RWPE2 (cell line): ENCODE results near the gene ADTRP.

ENCODE experiments used
- ATAC-seq: fragments of 200-7000 bp; cut with Tn5 transposase; 3 replicates; pipeline ENCODE4 v1.9.1; 2021; ENCODE audit warnings: low read depth
- DNase-seq: peaks from one replicate; pipeline ENCODE4 v3.0.0-alpha.2; 2020; ENCODE audit warnings: low spot score
- H3K27ac ChIP-seq: fragments of 450-650 bp; 2 replicates; pipeline ENCODE4 v1.5.1; 2017; ENCODE audit warnings: mild to moderate bottlenecking; ENCODE audit not compliant: poor library complexity, severe bottlenecking
- H3K27me3 ChIP-seq: fragments of 250-450 bp; sonication (Bioruptor Pico); 2 replicates; pipeline ENCODE4 v1.5.1; 2021; ENCODE audit warnings: mild to moderate bottlenecking, moderate library complexity; ENCODE audit not compliant: insufficient read depth, poor library complexity, severe bottlenecking
- H3K36me3 ChIP-seq: fragments of 250-450 bp; sonication (Bioruptor Pico); 2 replicates; pipeline ENCODE4 v1.5.1; 2020; ENCODE audit warnings: low read depth, mild to moderate bottlenecking, moderate library complexity
- H3K4me1 ChIP-seq: fragments of 250-450 bp; sonication (Bioruptor Pico); 2 replicates; pipeline ENCODE4 v1.5.1; 2021; ENCODE audit warnings: mild to moderate bottlenecking, moderate library complexity; ENCODE audit not compliant: insufficient read depth, poor library complexity, severe bottlenecking
- H3K4me3 ChIP-seq: fragments of 250-450 bp; sonication (Bioruptor Pico); 2 replicates; pipeline ENCODE4 v1.5.1; 2021; ENCODE audit warnings: mild to moderate bottlenecking, moderate library complexity; ENCODE audit not compliant: severe bottlenecking
- H3K9me3 ChIP-seq: fragments of 250-450 bp; sonication (Bioruptor Pico); 2 replicates; pipeline ENCODE4 v1.5.1; 2021; ENCODE audit warnings: mild to moderate bottlenecking, moderate library complexity; ENCODE audit not compliant: severe bottlenecking
- TF ChIP-seq, protein P1 (sequence below): fragments of 450-650 bp; IDR thresholded peaks from one replicate; pipeline ENCODE4 v1.5.1; 2017; ENCODE audit warnings: mild to moderate bottlenecking, moderate library complexity; ENCODE audit not compliant: poor library complexity, severe bottlenecking

Gene ADTRP

DNA sequence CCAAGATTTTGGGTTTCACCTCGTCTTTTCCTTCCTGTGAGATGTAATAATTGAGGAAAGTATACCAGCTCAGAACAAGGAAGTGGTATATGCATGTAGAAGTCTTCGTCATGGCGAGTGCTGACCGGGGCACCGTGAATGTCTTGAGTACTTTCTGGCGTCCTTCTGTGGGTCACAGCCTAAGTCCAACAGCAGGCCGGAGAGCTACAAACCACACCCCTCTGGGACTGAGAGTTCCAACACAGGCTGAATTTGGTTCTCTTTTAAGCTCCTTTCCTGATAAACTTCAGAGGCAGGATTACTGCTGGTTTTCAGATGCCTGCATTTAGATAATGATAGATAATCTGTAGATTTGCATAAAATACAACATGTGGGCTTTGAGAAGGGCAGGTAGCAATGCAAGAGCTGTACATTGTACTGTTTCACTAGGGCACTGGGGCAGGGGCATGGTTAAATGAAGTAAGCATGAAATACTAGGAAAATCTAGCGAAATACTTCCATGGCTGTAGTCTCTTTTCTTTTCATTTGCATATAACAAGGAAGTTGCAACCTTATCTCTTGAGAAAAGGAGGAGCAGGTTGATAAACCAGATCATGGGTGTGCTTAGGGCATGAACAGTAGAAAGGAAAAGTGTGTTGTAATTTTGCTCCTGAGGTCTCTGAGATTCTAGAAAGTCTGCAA lies at the start of gene ADTRP:
Gene ADTRP, minus strand, starts transcription at position 156 of the 681 bp plus-strand sequence. Its CDS starts 44 bp downstream, at position 112.
- Histone ChIP-seq H3K27ac (no peak within 1 kb of the TSS), H3K9me3 (no peaks in the 10 kb centered on the region), H3K36me3 (no peaks in the 10 kb centered on the region), H3K4me1 (no peaks in the 10 kb centered on the region), H3K4me3 (no peak within 1 kb of the TSS), H3K27me3 (no peaks in the 10 kb centered on the region)
- TF ChIP-seq, protein P1, sequence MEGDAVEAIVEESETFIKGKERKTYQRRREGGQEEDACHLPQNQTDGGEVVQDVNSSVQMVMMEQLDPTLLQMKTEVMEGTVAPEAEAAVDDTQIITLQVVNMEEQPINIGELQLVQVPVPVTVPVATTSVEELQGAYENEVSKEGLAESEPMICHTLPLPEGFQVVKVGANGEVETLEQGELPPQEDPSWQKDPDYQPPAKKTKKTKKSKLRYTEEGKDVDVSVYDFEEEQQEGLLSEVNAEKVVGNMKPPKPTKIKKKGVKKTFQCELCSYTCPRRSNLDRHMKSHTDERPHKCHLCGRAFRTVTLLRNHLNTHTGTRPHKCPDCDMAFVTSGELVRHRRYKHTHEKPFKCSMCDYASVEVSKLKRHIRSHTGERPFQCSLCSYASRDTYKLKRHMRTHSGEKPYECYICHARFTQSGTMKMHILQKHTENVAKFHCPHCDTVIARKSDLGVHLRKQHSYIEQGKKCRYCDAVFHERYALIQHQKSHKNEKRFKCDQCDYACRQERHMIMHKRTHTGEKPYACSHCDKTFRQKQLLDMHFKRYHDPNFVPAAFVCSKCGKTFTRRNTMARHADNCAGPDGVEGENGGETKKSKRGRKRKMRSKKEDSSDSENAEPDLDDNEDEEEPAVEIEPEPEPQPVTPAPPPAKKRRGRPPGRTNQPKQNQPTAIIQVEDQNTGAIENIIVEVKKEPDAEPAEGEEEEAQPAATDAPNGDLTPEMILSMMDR, result no peak
- no peak for ATAC-seq
- no peak for DNase-seq

- H3K27ac ChIP-seq, result no peak overlapping the region
- H3K36me3 ChIP-seq, result no peaks in the 10 kb centered on the region
- H3K4me3 ChIP-seq, result no peak overlapping the region
- TF ChIP-seq, protein P1, result no peak
- DNase-seq (no peak), ATAC-seq (no peak)
- H3K9me3 ChIP-seq, result no peaks in the 10 kb centered on the region
- no peaks in the 10 kb centered on the region for H3K27me3 ChIP-seq
- H3K4me1 ChIP-seq, result no peaks in the 10 kb centered on the region
Observed at GRCh38 chr6:11826779-11827178, 48.2 kb upstream of the ADTRP start.

- DNase-seq, result no peak
- no peaks in the 10 kb centered on the region for H3K36me3 ChIP-seq
- ATAC-seq, result no peak
Observed at GRCh38 chr6:11824986-11825385, 46.4 kb upstream of the ADTRP start.

GRCh38 chr6:11822346-11822745 lies 43.7 kb upstream of the ADTRP start:
- no peak for DNase-seq

More at GRCh38 chr6:11824986-11825385, 46.4 kb upstream of the ADTRP start:
- H3K4me3 ChIP-seq, result no peak overlapping the region
- no peaks in the 10 kb centered on the region for H3K9me3 ChIP-seq
- no peak overlapping the region for H3K27ac ChIP-seq
- H3K27me3 ChIP-seq, result no peaks in the 10 kb centered on the region
- TF ChIP-seq, protein P1, result no peak
- no peaks in the 10 kb centered on the region for H3K4me1 ChIP-seq

DNA sequence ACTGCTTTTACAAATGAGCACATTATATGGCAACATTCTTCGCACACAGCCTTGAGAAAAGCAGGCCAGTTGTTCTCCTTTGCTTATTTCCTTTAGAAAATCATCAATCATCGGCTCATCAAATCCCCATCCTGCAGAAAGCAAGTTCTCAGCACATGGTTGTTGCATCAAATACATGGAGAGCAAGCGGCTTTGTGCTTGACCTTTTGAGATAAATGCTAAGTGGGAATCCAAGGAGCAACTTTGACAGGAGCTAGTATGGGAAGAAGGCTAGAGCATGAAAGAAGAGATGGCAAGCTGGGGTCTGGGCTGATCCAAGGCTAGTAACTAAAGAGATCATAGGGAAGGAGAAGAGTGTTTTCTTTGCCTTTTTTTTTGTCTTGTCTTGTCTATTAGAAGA lies 43.2 kb upstream of the ADTRP start:
- ATAC-seq, result no peak
- Histone ChIP-seq H3K4me3 (no peak overlapping the region), H3K27me3 (no peaks in the 10 kb centered on the region), H3K36me3 (no peaks in the 10 kb centered on the region), H3K4me1 (no peaks in the 10 kb centered on the region), H3K9me3 (no peaks in the 10 kb centered on the region), H3K27ac (no peak overlapping the region)
- TF ChIP-seq, protein P1, result no peak
- DNase-seq, result no peak

More at GRCh38 chr6:11822346-11822745, 43.7 kb upstream of the ADTRP start:
- H3K9me3 ChIP-seq, result no peaks in the 10 kb centered on the region
- ATAC-seq, result no peak
- no peak overlapping the region for H3K27ac ChIP-seq
- H3K27me3 ChIP-seq, result no peaks in the 10 kb centered on the region
- H3K4me1 ChIP-seq, result no peaks in the 10 kb centered on the region
- TF ChIP-seq, protein P1, result no peak
- H3K36me3 ChIP-seq, result no peaks in the 10 kb centered on the region
- no peak overlapping the region for H3K4me3 ChIP-seq
